ENCODE data around the gene TRIM71. TPM values are rescaled to one million over a fixed set of nuclear protein-coding genes. Genes with fewer than 3 reads are reported as not detected.

Gene TRIM71
- total RNA-seq, 1 experiment from 2014 or later = 274 TPM

GRCh38 chr3:32835049-32835371 lies 17.2 kb downstream of the TRIM71 start:
- Mint-ChIP-seq H3K27ac (peak overlapping the region; percentile 90), H3K4me3 (peak overlapping the region; percentile 66), H3K4me1 (peaks cover 93% of the 10 kb centered on the region), H3K9me3 (no peaks in the 10 kb centered on the region), H3K27me3 (ENCODE audit: low read depth) (no peaks in the 10 kb centered on the region), H3K36me3 (peaks cover 8% of the 10 kb centered on the region; the same call in 1 of the 2 replicates)
- ChIA-PET POLR2A (interaction anchor here (1.7 to 3.8 kb wide), 6 partner anchors 10 to 54 kb away, joined by 5 to 24 read pairs (median 8); no protein-coding TSS in a partner anchor), CTCF (interaction anchor here (1.1 kb wide), 2 partner anchors 9 to 54 kb away, joined by 3 read pairs; no protein-coding TSS in a partner anchor)
- ATAC-seq (no peak), DNase-seq (ENCODE audit: low spot score) (no peak)
- no peak for TF ChIP-seq ZNF423 (CRISPR knock-in tag; IDR thresholded peaks at IDR 0.05)
- TF ChIP-seq ZNF396 (CRISPR knock-in tag; IDR thresholded peaks at IDR 0.05; ENCODE audit: borderline replicate concordance) = no peak
- TF ChIP-seq ZNF138 (CRISPR knock-in tag; conservative IDR thresholded peaks at IDR 0.05) = no peak
- TF ChIP-seq, protein P1, sequence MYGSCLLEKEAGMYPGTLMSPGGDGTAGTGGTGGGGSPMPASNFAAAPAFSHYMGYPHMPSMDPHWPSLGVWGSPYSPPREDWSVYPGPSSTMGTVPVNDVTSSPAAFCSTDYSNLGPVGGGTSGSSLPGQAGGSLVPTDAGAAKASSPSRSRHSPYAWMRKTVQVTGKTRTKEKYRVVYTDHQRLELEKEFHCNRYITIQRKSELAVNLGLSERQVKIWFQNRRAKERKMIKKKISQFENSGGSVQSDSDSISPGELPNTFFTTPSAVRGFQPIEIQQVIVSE (CRISPR knock-in tag; IDR thresholded peaks at IDR 0.05; ENCODE audit: borderline replicate concordance) = no peak
- no peak for TF ChIP-seq TEAD1 (CRISPR knock-in tag; IDR thresholded peaks at IDR 0.05)
- no peak for TF ChIP-seq SOX15 (CRISPR knock-in tag; IDR thresholded peaks at IDR 0.05)
- TF ChIP-seq CREB1 (CRISPR knock-in tag; IDR thresholded peaks at IDR 0.05) = no peak
- no peak for TF ChIP-seq TCF7 (CRISPR knock-in tag; IDR thresholded peaks at IDR 0.05; ENCODE audit: low read depth)
- TF ChIP-seq ZNF232 (CRISPR knock-in tag; IDR thresholded peaks at IDR 0.05) = no peak
- TF ChIP-seq, protein P2, sequence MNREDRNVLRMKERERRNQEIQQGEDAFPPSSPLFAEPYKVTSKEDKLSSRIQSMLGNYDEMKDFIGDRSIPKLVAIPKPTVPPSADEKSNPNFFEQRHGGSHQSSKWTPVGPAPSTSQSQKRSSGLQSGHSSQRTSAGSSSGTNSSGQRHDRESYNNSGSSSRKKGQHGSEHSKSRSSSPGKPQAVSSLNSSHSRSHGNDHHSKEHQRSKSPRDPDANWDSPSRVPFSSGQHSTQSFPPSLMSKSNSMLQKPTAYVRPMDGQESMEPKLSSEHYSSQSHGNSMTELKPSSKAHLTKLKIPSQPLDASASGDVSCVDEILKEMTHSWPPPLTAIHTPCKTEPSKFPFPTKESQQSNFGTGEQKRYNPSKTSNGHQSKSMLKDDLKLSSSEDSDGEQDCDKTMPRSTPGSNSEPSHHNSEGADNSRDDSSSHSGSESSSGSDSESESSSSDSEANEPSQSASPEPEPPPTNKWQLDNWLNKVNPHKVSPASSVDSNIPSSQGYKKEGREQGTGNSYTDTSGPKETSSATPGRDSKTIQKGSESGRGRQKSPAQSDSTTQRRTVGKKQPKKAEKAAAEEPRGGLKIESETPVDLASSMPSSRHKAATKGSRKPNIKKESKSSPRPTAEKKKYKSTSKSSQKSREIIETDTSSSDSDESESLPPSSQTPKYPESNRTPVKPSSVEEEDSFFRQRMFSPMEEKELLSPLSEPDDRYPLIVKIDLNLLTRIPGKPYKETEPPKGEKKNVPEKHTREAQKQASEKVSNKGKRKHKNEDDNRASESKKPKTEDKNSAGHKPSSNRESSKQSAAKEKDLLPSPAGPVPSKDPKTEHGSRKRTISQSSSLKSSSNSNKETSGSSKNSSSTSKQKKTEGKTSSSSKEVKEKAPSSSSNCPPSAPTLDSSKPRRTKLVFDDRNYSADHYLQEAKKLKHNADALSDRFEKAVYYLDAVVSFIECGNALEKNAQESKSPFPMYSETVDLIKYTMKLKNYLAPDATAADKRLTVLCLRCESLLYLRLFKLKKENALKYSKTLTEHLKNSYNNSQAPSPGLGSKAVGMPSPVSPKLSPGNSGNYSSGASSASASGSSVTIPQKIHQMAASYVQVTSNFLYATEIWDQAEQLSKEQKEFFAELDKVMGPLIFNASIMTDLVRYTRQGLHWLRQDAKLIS (CRISPR knock-in tag; IDR thresholded peaks at IDR 0.05; ENCODE audit: borderline replicate concordance) = no peak
- no peak for TF ChIP-seq RELA (CRISPR knock-in tag; IDR thresholded peaks at IDR 0.05; ENCODE audit: borderline replicate concordance)
- no peak for TF ChIP-seq NFE2L1 (CRISPR knock-in tag; IDR thresholded peaks at IDR 0.05)
- TF ChIP-seq JUN (CRISPR knock-in tag; IDR thresholded peaks at IDR 0.05) = no peak
- TF ChIP-seq, protein P3, sequence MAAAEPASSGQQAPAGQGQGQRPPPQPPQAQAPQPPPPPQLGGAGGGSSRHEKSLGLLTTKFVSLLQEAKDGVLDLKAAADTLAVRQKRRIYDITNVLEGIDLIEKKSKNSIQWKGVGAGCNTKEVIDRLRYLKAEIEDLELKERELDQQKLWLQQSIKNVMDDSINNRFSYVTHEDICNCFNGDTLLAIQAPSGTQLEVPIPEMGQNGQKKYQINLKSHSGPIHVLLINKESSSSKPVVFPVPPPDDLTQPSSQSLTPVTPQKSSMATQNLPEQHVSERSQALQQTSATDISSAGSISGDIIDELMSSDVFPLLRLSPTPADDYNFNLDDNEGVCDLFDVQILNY (CRISPR knock-in tag; IDR thresholded peaks at IDR 0.05) = no peak
- TF ChIP-seq, protein P4, sequence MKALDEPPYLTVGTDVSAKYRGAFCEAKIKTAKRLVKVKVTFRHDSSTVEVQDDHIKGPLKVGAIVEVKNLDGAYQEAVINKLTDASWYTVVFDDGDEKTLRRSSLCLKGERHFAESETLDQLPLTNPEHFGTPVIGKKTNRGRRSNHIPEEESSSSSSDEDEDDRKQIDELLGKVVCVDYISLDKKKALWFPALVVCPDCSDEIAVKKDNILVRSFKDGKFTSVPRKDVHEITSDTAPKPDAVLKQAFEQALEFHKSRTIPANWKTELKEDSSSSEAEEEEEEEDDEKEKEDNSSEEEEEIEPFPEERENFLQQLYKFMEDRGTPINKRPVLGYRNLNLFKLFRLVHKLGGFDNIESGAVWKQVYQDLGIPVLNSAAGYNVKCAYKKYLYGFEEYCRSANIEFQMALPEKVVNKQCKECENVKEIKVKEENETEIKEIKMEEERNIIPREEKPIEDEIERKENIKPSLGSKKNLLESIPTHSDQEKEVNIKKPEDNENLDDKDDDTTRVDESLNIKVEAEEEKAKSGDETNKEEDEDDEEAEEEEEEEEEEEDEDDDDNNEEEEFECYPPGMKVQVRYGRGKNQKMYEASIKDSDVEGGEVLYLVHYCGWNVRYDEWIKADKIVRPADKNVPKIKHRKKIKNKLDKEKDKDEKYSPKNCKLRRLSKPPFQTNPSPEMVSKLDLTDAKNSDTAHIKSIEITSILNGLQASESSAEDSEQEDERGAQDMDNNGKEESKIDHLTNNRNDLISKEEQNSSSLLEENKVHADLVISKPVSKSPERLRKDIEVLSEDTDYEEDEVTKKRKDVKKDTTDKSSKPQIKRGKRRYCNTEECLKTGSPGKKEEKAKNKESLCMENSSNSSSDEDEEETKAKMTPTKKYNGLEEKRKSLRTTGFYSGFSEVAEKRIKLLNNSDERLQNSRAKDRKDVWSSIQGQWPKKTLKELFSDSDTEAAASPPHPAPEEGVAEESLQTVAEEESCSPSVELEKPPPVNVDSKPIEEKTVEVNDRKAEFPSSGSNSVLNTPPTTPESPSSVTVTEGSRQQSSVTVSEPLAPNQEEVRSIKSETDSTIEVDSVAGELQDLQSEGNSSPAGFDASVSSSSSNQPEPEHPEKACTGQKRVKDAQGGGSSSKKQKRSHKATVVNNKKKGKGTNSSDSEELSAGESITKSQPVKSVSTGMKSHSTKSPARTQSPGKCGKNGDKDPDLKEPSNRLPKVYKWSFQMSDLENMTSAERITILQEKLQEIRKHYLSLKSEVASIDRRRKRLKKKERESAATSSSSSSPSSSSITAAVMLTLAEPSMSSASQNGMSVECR (CRISPR knock-in tag; IDR thresholded peaks at IDR 0.05; ENCODE audit: borderline replicate concordance) = no peak

- Mint-ChIP-seq H3K4me3 (peak overlapping the region; percentile 56), H3K4me1 (peaks cover 93% of the 10 kb centered on the region), H3K9me3 (no peaks in the 10 kb centered on the region), H3K27ac (peak overlapping the region; percentile 98), H3K27me3 (ENCODE audit: low read depth) (no peaks in the 10 kb centered on the region), H3K36me3 (peaks cover 8% of the 10 kb centered on the region; the same call in 1 of the 2 replicates)
- DNase-seq (ENCODE audit: low spot score) (peak; percentile 63), ATAC-seq (peak; percentile 71)
- ChIA-PET POLR2A (interaction anchor here (0.7 to 3.8 kb wide), 7 partner anchors 9 to 55 kb away, joined by 3 to 24 read pairs (median 7); no protein-coding TSS in a partner anchor), CTCF (interaction anchor here (0.9 to 1.1 kb wide), 2 partner anchors 37 to 55 kb away, joined by 3 to 6 read pairs; no protein-coding TSS in a partner anchor)
- TF ChIP-seq FOXK1 (CRISPR knock-in tag; IDR thresholded peaks at IDR 0.05) = peak; percentile 49; the same call in 1 of the 2 replicates
- TF ChIP-seq RELA (CRISPR knock-in tag; IDR thresholded peaks at IDR 0.05; ENCODE audit: borderline replicate concordance) = no peak
- TF ChIP-seq EMX1 (CRISPR knock-in tag; IDR thresholded peaks at IDR 0.05) = no peak
- TF ChIP-seq, protein P5, sequence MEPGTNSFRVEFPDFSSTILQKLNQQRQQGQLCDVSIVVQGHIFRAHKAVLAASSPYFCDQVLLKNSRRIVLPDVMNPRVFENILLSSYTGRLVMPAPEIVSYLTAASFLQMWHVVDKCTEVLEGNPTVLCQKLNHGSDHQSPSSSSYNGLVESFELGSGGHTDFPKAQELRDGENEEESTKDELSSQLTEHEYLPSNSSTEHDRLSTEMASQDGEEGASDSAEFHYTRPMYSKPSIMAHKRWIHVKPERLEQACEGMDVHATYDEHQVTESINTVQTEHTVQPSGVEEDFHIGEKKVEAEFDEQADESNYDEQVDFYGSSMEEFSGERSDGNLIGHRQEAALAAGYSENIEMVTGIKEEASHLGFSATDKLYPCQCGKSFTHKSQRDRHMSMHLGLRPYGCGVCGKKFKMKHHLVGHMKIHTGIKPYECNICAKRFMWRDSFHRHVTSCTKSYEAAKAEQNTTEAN (CRISPR knock-in tag; IDR thresholded peaks at IDR 0.05) = 0 out of 2 replicates have a peak, but pooled peaks have one; percentile 68
- TF ChIP-seq MYBL2 (CRISPR knock-in tag; IDR thresholded peaks at IDR 0.05) = peak; percentile 40; the same call in 1 of the 2 replicates
- TF ChIP-seq ATF6 (CRISPR knock-in tag; IDR thresholded peaks at IDR 0.05) = no peak
- no peak for TF ChIP-seq KAT7 (CRISPR knock-in tag; IDR thresholded peaks at IDR 0.05; ENCODE audit: borderline replicate concordance)
- TF ChIP-seq, protein P6, sequence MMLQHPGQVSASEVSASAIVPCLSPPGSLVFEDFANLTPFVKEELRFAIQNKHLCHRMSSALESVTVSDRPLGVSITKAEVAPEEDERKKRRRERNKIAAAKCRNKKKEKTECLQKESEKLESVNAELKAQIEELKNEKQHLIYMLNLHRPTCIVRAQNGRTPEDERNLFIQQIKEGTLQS (CRISPR knock-in tag; conservative IDR thresholded peaks at IDR 0.05) = no peak
Observed at GRCh38 chr3:32835961-32836360, 18.2 kb downstream of the TRIM71 start.
